H1 (cell line): ENCODE results near the gene HAO1. TPM values are rescaled to one million over a fixed set of nuclear protein-coding genes. Genes with fewer than 3 reads are reported as not detected.

Source experiments
- ATF3 ChIP-seq: IDR thresholded peaks from 2 replicates; pipeline ENCODE4 v1.6.1; 2011; ENCODE audit warnings: low read depth, mild to moderate bottlenecking, low read length; ENCODE audit not compliant: insufficient read depth
- CHD7 ChIP-seq: fragments of 300-600 bp; sonication (generic); IDR thresholded peaks from 2 replicates; pipeline ENCODE4 v1.7.1; 2012; ENCODE audit warnings: low read length, moderate library complexity, mild to moderate bottlenecking, inconsistent platforms; ENCODE audit not compliant: insufficient replicate concordance
- polyA plus RNA-seq, 7 experiments: library from polyadenylated mRNA; depleted of rRNA in 3 of 7; stranded (reverse) in 5 of 7; unstranded in 2 of 7; fragments of >200 nt in 5 of 7; fragments of 200-250 nt in 2 of 7; gene quantifications; 1 replicate in 5 of 7; 2 replicates in 1 of 7; 4 replicates in 1 of 7; pipeline versions ENCODE4 v1.2.1 to v1.2.3, GENCODE V29; 2011 to 2013; ENCODE audit warnings: missing spikeins in 2 of 7, mixed read lengths in 2 of 7
- total RNA-seq: library from RNA; stranded (reverse); fragmentation: NEBNext Ultra II Directional; extraction: Animal tissue kit (Norgen Biotek cat#: 25700); gene quantifications from 2 replicates; pipeline ENCODE4 v1.2.1, GENCODE V29; 2021

The HAO1 gene
- total and polyA plus RNA-seq, 2 of the 8 experiments (the other 6 are each of a cell fraction or from before 2014, with no cell fraction given): not detected

GRCh38 chr20:7856756-7857155 is 83.5 kb downstream of the HAO1 start (continued):
- no peak for TF ChIP-seq CHD7
- no peak for TF ChIP-seq ATF3
